GM21360 (cell line): Measurements from ENCODE around the gene MRNIP.

Experiments used
- ATAC-seq: cut with Tn5 transposase; IDR thresholded peaks from one replicate; pipeline ENCODE4 v1.9.1; 2021; ENCODE audit warnings: mild to moderate bottlenecking, moderate library complexity; ENCODE audit not compliant: unreplicated experiment

The MRNIP gene

DNA sequence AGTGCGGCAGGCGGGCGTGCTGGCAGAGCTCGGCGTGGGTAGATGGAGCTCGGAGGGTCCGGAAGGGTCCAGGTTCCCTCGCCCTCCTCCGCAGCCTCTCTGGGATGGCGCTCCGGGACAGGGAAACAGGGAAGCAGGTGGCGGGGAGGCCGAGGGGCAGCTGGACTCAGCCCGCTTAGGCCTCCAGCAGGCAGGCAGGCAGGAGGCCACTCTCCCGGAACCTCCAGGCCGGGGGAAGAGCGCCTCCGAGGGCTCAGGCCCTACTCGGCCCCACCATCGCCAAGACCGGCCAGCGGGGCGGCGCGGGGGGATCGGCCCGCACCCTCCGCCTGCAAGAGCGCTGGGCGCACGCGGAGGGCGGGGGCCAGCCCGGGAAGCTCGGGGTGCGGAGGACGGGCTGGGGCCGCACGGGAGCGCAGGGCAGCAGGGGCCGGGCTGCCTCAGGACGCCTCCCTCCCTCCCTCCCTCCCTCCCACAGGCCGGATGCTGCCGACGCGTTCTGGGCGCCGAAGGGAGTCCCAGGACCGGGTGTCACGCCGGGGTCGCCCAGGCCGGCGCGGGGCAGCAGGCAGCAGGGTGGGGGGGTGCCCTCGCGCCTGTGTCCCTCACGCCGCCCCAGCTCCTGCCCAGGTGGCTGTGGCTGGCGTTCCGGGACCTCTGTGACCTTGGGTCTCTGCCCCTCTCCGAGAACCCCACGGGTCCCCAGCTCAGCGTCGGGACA lies 52.9 kb downstream of the MRNIP start:
- peak; percentile 14 for ATAC-seq

DNA sequence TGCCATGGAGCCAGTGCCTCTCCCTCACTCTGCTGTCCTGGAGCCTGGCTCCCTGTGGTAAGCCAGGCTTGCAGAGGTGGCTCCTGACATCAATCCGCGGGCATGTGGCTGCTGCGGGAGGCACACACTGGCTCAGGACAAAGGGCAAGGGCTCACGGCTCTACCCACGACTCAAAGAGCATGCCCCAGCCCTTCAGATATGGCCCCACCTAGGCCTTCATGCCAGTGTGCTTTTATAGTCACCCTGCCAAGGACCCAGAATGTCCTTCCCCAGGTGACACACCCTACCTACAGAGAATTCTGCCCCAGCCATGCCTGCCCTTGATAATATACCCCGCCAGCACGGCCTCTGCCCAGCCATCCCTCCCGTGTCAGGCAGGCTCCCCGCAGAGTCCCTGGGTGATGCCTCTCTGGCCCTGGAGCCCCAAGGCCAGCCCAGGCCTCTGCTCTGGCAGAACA lies 53.5 kb downstream of the MRNIP start:
- no peak for ATAC-seq

DNA sequence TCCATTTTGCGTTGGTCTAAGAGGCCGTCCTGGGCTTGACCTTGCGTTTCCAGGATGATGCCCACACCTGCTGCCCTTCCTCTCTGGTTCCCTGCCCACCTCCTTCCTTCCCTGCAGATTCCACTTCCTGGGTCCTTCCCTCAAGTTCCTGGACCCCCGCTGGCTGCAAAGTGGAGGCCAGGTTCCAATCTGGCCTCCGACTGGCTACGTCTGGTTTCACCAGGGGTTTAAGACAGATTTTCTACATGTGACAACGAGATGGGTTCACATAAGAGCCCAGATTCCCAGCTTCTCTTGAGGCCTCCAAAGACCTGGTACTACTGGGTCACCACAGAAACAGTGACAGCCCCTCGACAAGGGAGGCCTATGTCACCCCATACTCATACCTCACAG lies 54.1 kb downstream of the MRNIP start:
- no peak for ATAC-seq

DNA sequence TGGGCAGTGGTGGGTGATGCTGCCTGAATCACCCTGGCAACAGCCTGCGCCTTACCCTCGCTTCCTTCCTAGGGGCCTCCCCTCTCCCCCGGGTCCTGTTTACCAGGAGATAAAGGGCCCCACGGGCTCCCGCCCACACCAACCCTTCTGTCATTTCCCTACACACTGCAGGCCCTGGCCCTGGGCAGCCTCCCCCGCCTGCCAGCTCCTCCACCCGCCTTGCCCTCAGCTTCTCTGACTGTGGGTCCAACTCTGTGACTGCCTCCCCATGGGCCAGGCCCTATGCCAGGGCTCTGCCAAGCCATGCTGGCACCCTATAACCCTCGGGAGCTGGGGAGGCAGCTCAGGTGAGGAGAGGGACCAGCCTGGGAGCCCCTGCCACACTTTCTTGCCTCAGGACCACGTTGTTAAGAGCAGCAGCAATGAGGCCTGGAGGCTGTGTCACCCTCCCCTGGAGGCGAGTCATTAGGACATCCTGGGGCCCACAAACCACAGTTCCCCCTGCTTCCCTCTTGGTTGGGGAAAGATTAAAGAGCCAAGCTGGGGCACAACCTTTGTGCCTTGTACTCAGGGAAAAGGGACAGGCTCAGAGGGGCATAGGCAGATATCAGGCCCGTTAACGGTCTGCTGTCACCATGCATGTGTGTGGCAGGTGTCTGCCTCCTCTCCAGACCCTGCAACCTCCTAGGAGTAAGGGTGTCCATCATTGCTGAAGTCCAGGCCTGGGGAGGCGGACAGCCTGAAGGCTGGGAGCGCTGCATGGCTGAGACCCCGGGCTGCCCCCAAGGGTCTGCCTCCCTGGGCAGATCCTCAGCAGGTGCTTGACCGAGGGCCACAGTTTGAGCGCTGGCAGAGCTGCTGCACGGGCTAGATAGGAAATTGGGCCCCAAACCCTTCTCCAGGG lies 54.7 kb downstream of the MRNIP start:
- no peak for ATAC-seq

DNA sequence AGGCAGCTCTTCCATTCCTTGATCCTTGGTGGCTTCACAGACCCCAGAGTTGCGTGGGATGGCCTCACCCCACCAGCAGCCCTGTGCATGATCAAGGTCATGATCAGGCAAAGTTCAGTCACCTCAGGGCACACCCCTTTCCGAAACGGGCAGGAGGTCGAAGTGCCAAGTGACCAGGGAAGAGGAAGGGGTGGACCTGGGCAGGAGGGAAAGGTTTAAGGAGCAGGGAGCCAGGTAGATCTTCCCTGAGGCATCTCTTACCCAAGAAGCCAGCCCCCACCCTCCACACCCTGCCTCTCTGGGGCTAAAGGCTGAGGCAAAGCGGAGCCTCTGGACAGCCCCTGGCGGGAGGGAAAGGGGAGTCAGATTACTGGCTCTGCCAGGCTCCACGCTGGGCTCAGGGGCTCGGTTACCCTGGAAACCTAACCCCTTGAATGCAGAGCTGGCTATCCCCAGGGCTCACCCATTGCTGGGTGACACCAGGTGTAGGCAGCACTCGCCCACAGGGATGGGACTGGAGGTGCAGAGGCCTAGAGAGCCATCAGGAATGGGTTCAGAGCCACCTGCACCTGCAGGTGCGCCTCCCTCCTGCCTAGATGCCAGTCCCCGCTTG lies 55.6 kb downstream of the MRNIP start:
- ATAC-seq = no peak

DNA sequence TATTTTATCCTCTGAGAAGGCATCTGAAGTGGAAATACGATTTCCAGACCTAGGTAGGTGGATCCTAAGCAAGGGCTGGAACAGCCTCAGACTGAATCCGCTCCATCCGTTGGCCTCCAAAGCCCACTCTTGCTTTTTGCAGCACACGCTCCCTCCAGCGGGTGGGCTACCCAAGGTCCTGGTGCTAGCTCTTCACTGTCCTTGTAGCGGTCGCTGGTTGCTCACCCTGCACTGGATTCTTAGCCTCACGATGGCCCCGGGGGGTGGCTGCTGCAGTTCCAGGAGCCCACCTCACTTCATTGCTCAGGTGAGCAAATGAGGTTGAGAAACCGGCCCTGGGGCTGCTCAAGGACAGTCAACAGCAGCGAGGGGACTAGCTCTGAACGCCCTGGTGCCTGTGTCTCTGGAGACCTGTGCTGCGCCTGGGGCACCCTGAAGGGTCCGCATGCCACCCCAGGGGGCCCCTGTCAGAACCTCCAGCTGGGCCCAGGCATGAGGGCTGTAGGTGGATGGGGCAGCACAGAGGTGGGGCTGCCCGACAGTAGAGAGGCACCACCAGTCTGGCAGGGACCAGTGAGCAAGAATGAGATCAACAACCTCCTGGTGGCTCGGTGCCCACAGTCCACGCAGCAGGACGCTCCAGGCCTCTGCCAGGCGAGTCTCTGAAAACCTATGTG lies 56.3 kb downstream of the MRNIP start:
- ATAC-seq = no peak

DNA sequence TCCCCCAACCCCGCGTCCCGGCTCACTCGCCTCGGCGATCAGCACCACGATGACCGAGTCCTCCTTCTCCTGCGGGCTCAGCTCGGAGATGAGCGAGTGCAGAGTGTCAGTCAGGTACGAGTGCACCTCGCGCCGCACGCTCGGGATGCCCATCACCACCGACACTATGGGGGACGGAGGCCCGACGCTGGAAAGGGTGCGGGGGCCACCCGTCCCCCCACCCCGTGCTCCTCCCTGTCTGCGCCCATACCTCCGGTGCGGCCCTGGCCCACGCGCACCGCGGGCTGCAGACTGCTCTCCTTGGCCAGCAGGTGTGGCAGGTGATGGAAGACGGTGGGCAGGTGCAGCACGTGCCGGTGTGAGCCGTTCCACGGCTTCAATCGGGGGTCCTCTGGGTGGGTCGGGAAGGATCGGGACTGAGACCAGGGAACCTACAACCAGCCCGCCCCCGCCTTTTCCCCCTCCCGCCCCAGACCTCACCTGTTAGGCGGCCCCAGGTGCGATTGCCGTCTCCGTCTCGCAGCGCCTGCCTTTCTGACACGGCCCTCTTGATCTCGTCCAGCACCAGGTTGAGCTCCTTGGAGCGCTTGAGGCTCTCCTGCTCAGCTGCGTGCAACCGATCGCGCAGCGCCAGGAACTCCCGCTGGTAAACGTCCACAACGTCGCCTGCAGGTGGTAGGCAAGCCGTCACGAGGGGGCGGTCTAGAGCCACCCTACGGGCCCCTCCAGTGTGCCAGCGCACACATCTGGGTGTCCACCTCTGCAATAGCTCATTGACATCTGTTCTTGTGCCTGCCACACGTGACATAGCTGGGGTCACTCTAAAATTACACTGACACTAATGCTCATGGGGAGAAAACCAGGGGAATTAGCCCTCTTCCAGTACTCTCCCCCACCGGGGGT lies 57.1 kb downstream of the MRNIP start:
- ATAC-seq = no peak

DNA sequence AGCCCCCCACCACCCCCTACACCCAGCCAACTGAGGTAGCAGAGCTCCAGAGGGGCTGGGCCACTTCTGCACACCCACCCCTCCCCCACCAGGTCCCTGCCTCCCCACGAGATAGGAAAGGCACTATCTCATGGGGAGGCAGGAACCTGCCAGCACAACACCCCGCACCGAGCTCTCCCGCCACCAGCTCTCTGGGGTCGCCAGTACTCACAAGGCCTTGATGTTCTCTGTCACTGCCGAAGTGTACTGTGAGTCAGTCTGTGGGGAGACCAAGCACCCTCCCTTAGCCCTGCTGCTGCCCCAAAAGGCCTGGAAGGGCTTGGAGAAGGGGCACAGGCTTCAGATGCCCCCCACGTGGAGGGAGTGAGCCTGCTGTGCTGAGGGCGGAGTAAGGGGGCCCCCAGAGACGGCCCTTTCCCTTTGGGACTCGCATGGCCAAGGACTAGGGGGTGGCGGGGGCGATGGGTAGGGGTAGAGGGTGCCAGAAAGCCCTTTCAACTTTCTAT lies 57.9 kb downstream of the MRNIP start:
- no peak for ATAC-seq

DNA sequence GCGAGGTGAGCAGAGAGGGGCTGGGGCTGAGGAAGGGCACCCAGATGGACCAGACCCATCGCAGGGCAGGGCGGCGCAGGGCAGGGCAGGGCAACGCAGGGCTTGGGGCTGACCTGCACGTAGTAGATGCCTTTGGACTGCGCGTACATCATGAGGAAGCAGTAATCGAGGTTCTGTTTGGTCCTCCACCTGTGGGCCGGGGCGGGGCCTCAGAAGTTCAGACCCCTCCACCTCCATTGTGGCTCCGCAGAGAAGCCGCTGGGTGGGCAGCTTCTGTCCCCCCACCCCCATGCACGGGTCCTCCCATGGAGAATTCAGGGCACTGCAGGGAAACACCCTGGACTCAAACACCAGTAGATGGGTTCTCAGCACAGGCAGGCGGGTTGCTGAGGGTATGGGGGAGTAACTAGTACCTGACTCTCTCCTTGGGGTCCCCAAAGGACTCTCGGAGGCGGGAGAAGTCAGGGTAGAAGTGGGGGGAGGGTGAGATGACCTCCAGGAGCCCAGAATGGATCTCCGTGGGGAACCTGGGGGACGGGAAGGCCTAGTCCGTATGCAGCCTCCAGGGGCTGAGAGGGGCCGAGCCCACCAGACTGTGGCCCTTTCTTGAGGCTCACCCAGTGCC lies 58.4 kb downstream of the MRNIP start:
- no peak for ATAC-seq

DNA sequence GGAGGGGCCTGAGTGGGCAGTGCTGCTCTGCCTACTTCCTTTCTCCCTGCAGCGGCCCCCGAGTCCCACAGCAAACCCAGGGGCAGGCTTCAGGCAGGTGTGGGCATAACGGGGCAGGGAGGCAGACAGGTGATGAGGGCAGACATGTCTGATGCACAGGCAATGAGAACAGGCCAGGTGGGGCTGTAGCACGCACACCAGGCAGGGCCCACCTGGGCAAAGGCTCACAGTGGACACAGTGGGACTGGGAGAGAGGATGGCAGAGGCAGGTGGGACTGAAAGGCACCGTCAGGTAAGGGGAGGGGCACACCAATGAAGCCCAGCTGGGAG lies 59.0 kb downstream of the MRNIP start:
- no peak for ATAC-seq

DNA sequence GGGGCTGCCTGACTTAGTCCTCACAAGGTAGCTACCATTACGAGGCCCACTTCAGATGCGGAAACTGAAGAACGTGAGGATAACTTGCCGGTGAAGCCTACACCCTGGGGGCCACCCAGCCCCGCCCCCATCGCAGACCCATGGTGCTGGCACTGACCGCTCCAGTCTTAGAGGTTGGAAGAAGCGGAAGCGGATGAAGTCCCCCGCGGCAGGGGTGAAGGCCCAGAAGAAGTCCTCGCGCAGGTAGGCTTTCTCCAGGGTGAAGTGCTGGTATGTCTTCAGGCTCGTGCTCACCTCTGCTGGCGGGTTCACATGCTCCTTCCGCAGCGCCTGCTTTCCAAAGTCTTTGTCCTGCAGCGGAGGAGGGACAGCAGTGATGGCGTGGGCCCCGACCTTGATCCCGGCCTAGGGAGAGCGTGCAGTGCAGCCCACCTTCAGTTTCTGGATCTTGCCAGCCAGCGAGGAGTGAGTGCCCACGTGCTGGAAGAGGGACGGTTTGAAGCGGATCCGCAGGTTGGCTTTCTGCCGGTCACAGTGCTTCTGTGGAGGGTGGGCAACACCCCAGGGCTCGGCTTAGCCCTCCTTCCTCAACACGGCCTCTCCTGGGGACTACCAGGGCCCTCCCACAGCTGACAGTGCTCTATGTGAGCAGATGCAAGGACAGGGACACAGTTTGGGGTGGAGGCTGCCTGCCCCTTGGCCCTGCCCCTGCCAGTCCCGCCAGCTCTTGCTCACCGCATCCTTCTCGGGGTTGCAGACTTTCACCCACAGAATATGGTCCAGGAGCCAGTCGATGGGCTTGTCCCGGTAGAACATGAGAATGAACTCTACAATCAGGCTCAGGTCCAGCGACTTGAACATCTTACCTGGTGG lies 59.6 kb downstream of the MRNIP start:
- ATAC-seq = no peak

DNA sequence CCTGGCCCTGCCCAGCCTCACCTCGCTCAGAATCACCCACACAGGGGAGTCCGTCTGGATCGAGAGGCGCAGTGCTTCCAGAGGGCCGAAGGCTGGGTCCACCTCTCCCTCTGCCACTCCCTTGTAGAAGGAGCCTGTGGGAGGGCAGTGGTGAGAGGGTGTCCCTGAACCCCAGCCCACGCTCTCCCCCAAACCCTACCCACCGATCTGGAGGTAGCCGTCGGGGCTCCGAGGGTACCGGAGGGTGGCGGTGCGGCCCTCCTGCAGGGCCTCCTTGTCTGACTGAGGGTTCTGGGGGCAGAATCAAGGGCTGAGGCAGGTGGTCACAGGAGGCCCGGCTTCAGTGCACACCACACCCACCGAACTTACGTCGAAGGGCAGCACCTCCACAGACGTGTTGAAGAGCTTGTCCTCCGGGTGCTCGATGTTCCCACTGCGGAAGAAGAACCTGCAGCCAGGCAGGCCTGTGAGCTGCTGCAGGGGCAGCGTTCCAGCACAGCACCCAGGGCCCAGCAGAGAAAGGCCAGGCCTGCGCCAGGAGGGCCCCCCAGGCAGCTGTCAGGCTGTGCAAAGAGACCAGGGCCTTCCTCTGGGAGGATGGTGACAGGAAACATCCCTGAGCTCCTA lies 60.4 kb downstream of the MRNIP start:
- ATAC-seq = no peak

DNA sequence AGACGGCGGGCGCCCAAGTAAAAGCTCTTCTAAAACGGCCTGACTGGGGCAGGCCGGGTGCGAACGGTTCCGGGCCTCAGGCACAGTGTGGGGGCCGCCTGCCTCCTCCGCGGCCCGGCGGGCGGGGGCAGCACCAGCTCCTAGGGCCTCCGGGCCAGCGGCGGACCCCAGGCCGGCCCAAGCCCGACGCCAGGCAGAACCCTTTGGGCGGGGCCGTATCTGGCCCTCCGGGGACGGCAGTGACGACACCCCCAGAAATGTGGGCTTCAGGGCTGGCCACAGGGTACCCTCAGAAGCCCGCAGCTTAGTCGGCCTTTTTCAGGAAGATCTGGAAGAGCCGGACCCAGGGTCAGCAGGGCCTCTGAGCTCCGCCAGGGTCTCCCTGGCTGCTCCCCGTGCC lies 60.9 kb downstream of the MRNIP start:
- ATAC-seq = no peak

DNA sequence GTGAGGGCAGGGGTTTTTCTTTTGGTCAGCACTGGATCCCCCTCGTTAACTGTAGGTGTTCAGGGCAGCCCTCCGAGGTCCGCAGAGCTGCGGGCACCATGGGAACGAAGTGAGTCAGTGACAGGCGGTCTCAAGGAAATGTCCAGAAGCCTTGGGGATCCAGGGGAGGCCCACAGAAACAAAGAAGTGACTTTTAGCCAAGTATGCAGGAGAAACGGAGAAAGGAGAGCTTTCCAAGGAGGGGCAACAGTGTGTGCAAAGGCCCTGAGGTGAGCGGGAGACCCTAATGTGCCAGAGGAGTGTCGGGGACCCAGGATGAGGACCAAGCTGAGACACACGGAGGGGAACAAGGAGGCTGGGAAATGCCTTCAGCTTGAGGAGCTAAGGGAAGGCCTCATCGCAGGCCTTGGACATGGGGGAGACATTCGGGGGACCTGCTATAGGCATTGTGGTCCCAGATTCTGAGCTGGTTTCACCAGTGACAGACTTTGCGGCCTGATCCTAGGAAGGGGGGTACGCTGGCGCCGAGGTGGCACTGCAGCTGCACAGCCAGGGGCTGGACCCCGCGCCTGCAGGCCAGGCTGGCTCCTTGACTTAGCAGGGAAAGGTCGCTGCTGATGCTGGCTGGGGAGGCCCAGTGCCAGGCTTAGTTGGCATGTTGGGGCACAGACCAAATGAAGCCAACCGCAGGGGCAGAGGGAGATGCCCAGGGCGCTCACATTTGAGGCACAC lies 61.6 kb downstream of the MRNIP start:
- ATAC-seq = no peak

DNA sequence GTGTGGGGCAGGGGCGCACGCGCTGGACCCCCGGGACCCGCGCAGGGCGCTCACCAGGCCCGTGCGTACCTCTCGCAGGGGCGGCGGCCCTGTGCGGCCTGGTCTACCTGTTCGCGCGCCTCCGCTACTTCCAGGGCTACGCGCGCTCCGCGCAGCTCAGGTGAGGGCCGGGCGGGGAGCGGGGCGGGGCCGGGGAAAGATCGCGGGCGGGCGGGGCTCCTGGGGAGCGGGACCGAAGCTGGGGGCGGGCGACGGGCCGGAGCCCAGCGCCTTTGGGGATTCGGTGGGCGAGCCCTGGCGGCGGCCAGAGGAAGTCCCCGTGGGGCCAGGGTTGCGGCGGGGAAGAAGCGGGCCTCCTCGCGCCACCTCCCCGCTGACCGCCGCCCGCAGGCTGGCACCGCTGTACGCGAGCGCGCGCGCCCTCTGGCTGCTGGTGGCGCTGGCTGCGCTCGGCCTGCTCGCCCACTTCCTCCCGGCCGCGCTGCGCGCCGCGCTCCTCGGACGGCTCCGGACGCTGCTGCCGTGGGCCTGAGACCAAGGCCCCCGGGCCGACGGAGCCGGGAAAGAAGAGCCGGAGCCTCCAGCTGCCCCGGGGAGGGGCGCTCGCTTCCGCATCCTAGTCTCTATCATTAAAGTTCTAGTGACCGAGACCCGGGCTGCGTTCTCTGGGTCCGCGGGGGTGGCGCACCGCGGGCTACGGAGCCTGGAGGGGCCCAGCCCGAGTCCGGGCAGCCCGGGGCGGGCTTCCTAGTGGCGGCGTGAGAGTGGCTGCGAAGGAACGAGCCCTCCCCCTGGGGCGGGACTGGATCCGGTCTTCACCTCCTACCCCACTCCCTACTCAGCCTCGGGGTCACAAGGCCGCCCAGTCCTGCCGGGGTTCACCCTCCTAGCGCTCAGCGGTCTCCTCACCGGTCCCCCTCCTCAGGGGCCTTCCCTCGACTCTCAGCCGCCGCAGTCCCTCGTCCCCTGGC lies 62.5 kb downstream of the MRNIP start:
- peak; percentile 67 for ATAC-seq
